Stomach (tissue), 9 donors: ENCODE results near the gene CYB561. TPM values are rescaled to one million over a fixed set of nuclear protein-coding genes. Genes with fewer than 3 reads are reported as not detected.

ENCODE experiments used
- DNase-seq, 2 donors: peaks; one replicate each; pipeline versions ENCODE4 v3.0.0 to v3.0.0-alpha.2; 2013 to 2019
- H3K27ac ChIP-seq, 5 donors: fragments of 200-600 bp in 4 of 5; sonication (generic) in 4 of 5; one replicate each; pipeline ENCODE4 v1.5.1; 2013 to 2019; ENCODE audit warnings: mild to moderate bottlenecking in 1 of 5, moderate library complexity in 1 of 5
- H3K27me3 ChIP-seq, 3 donors: fragments of 200-600 bp; sonication (generic); one replicate each; pipeline ENCODE4 v1.5.1; 2017 to 2019; ENCODE audit warnings: mixed run types in 1 of 3
- H3K36me3 ChIP-seq, 4 donors: fragments of 200-600 bp; sonication (generic); 1 replicate in 3 of 4; 2 replicates in 1 of 4; pipeline ENCODE4 v1.5.1; 2016 to 2019
- H3K4me1 ChIP-seq, 4 donors: fragments of 200-600 bp; sonication (generic); one replicate each; pipeline ENCODE4 v1.5.1; 2016 to 2019
- H3K4me3 ChIP-seq, 4 donors: fragments of 200-600 bp; sonication (generic) in 3 of 4; one replicate each; pipeline ENCODE4 v1.5.1; 2016 to 2019; ENCODE audit warnings: mild to moderate bottlenecking in 1 of 4
- H3K9me3 ChIP-seq, 4 donors: fragments of 200-600 bp; sonication (generic); one replicate each; pipeline ENCODE4 v1.5.1; 2016 to 2019
- EP300 ChIP-seq: sonication (generic); formaldehyde crosslinking; IDR thresholded peaks from one replicate; pipeline ENCODE4 v1.6.1; 2017; ENCODE audit warnings: antibody characterized with exemption
- POLR2A ChIP-seq, 4 donors: fragments of 450-650 bp; IDR thresholded peaks; one replicate each; pipeline ENCODE4 v1.6.1; 2016; ENCODE audit warnings: antibody characterized with exemption in 4 of 4, control low read depth in 2 of 4, mild to moderate bottlenecking in 1 of 4, moderate library complexity in 1 of 4
- POLR2AphosphoS5 ChIP-seq, 3 donors: sonication (generic); formaldehyde crosslinking; IDR thresholded peaks; one replicate each; pipeline ENCODE4 v1.6.1; 2016; ENCODE audit warnings: antibody characterized with exemption in 3 of 3
- WGBS, 5 donors: extraction: QIAGEN DNeasy Blood & Tissue Kit in 3 of 5; methylation state at CpG; one replicate each; pipeline versions ENCODE4 v1.1.5 to v1.1.7; 2013 to 2018; 5-methylcytosine and 5-hydroxymethylcytosine counted together
- intact Hi-C: fragments of 100-400 bp; cut with DNase I; formaldehyde crosslinking; loops from one replicate; pipeline ENCODE4 v1.15.1; 2023; ENCODE audit warnings: low total_unique reads
- polyA plus RNA-seq, 3 donors: library from polyadenylated mRNA; stranded (reverse); fragments of 200-250 nt; gene quantifications; one replicate each; pipeline ENCODE4 v1.2.3, GENCODE V29; 2013
- total RNA-seq, 5 donors: library from RNA; depleted of rRNA; stranded (reverse); fragments of >200 nt; gene quantifications; one replicate each; pipeline versions ENCODE4 v1.1.0 to v1.2.3, GENCODE V29; 2014 to 2016
- TF ChIP-seq, protein P1 (sequence below), 7 experiments: fragments of 450-650 bp in 4 of 7; fragments of 200-600 bp in 3 of 7; sonication (generic) in 3 of 7; IDR thresholded peaks; one replicate each; pipeline ENCODE4 v1.5.1; 2016 to 2019; ENCODE audit warnings: antibody characterized with exemption in 7 of 7, control low read depth in 2 of 7, mild to moderate bottlenecking in 1 of 7
- donor health status: healthy with polysubstance abuse.
- donor health status: Bipolar disorder and iron deficiency.
- donor health status: healthy.

The CYB561 gene
- total and polyA plus RNA-seq, 8 donors: 10.8 to 394 (median 37.8) TPM

DNA sequence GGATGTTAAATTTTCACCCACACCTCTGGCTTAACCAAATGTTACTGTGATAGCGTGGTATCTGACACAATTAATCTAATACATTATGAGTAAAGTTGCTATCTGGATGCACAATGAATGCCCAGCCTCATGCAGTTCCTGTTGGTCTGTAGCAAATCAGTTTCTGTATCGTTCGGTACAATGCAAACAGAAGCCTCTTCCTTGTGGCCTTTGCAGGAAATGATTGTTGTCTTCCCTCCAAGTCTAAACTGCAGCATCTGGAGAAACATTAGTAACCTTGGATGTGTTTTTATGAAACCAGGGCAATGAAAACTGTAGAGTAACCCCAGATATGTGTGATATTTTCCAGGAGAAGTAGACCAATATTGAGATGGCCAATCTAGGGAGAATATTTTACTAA is 46.8 kb downstream of the CYB561 start:
- intact Hi-C loops: no loop called here
- 7 to 32% (median 15%) methylated on average over 3 of the region's 3 CpGs for WGBS, 5 donors
- H3K27ac ChIP-seq: peak overlapping the region in 2 of 5 donors; percentile 16

DNA sequence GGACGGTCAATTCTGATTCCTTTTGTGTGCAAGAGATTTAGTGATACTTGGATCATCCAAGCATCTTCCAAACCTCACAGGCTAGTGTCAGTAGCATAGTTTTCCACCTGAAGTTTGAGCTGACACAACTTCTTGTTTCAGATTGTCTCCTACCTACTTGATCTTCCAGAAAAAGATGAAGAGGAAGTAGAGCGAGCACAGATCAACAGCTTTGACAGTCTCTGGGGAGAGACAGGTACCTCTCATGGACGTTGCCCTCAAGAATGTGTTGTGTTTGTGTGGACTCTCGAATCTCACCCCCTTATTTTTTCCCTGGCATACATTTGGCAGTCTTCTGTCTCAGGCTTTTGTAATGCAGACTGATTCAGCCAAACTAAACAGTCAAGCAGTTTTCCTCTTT is 47.4 kb downstream of the CYB561 start:
- no peak overlapping the region for H3K4me3 ChIP-seq
- no peaks in the 10 kb centered on the region for H3K9me3 ChIP-seq
- peaks cover 0 to 17% (median 12%) of the 10 kb centered on the region in 4 donors for H3K4me1 ChIP-seq
- H3K27me3 ChIP-seq: no peaks in the 10 kb centered on the region
- intact Hi-C loops: no loop called here
- WGBS, 5 donors: 54 to 70% (median 61%) methylated on average over 4 of the region's 4 CpGs
- peaks cover 0 to 16% (median 14%) of the 10 kb centered on the region in 4 donors for H3K36me3 ChIP-seq
- DNase-seq: no peak
- H3K27ac ChIP-seq: peak overlapping the region in 2 of 5 donors; percentile 16
- TF ChIP-seq, protein P1, sequence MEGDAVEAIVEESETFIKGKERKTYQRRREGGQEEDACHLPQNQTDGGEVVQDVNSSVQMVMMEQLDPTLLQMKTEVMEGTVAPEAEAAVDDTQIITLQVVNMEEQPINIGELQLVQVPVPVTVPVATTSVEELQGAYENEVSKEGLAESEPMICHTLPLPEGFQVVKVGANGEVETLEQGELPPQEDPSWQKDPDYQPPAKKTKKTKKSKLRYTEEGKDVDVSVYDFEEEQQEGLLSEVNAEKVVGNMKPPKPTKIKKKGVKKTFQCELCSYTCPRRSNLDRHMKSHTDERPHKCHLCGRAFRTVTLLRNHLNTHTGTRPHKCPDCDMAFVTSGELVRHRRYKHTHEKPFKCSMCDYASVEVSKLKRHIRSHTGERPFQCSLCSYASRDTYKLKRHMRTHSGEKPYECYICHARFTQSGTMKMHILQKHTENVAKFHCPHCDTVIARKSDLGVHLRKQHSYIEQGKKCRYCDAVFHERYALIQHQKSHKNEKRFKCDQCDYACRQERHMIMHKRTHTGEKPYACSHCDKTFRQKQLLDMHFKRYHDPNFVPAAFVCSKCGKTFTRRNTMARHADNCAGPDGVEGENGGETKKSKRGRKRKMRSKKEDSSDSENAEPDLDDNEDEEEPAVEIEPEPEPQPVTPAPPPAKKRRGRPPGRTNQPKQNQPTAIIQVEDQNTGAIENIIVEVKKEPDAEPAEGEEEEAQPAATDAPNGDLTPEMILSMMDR (IDR thresholded peaks at IDR 0.05): no peak
- TF ChIP-seq EP300: no peak
- no peak for TF ChIP-seq POLR2A (IDR thresholded peaks at IDR 0.05)

More for the DNA sequence above, 46.8 kb downstream of the CYB561 start:
- TF ChIP-seq, protein P1 (IDR thresholded peaks at IDR 0.05): no peak
- TF ChIP-seq POLR2AphosphoS5 (IDR thresholded peaks at IDR 0.05): peak in 1 of 3 donors; percentile 4
- Histone ChIP-seq H3K4me3 (no peak overlapping the region), H3K36me3 (peaks cover 0 to 16% (median 14%) of the 10 kb centered on the region in 4 donors), H3K4me1 (peaks cover 0 to 17% (median 12%) of the 10 kb centered on the region in 4 donors), H3K27me3 (no peaks in the 10 kb centered on the region), H3K9me3 (no peaks in the 10 kb centered on the region)
- peak in 1 of 2 donors; percentile 72 for DNase-seq

DNA sequence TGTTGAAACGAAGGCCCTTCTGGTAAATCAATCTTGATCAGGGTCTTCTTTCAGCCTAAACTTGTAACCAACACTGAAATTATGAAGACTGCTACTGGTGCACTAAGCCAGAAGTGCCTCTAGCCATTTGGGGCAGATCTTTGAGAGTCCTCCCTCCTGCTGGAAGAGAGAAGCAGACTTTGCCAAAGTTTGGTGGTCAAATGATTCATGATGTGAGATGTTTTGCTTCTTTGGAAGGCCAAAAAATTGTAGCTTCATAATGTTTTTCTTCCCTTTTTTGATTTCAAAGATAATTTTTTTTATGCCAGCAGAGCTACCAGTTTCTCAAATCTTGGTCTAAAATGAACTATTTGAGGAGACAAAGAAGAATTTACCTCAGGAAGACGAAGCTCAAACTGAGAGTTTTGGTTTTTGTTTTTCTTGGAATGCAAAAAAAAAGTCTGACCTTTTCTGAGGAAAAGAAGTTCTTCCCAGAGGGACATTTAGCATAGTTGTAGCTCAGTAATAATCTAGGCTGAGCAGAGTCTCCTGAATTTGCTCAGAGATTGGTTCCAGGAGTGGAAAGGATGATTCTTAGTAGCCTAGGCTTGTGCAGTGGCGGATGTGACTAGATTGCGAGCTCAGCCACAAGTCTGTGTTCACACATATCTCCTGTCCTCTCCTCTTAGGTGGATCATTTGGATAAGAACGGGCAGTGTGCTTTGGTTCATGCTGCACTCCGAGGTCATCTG is 50.9 kb downstream of the CYB561 start:
- H3K27me3 ChIP-seq: no peaks in the 10 kb centered on the region
- no peaks in the 10 kb centered on the region for H3K9me3 ChIP-seq
- H3K4me1 ChIP-seq: peaks cover 0 to 17% (median 12%) of the 10 kb centered on the region in 4 donors
- H3K27ac ChIP-seq: no peak overlapping the region
- no peak for DNase-seq
- 70 to 90% (median 84%) methylated on average over 6 of the region's 6 CpGs for WGBS, 5 donors
- intact Hi-C loops: no loop called here
- no peak overlapping the region for H3K4me3 ChIP-seq
- H3K36me3 ChIP-seq: peaks cover 0 to 26% (median 20%) of the 10 kb centered on the region in 4 donors
- TF ChIP-seq, protein P1 (IDR thresholded peaks at IDR 0.05): no peak
- TF ChIP-seq POLR2A (IDR thresholded peaks at IDR 0.05) (no peak), EP300 (no peak), POLR2AphosphoS5 (IDR thresholded peaks at IDR 0.05) (no peak)

DNA sequence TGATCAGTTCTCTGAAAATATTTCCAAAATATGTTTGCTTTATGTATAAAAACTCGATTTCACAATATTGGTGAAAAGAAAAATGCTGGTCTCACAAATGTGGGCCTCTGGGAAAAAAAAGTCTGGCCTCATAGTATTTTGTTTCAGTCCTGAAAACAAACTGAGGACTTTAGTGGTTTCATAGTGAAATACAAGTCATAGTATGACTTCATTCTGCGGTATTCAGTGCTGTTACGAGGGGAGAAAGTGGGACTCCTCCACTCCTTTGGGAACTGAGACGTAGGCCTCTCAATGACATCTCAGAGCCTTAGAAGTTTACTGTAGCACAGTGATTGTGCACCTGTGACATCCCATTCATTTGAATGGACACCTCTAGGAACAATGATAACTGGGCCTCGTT is 56.0 kb downstream of the CYB561 start:
- intact Hi-C loops: no loop called here
- no peak for DNase-seq
- 92 to 94% (median 93%) methylated on average over 5 of the region's 5 CpGs for whole genome bisulfite sequencing, 5 donors
- Histone ChIP-seq H3K27me3 (no peaks in the 10 kb centered on the region), H3K27ac (no peak overlapping the region), H3K36me3 (peaks cover 0 to 30% (median 24%) of the 10 kb centered on the region in 4 donors), H3K4me3 (no peak overlapping the region), H3K9me3 (no peaks in the 10 kb centered on the region), H3K4me1 (no peaks in the 10 kb centered on the region)
- TF ChIP-seq, protein P1 (IDR thresholded peaks at IDR 0.05): no peak
- no peak for TF ChIP-seq EP300
- TF ChIP-seq POLR2AphosphoS5 (IDR thresholded peaks at IDR 0.05): no peak
- no peak for TF ChIP-seq POLR2A (IDR thresholded peaks at IDR 0.05)
